HG02938 (cell line): ENCODE data around the gene SORBS2.

Experiments used
- ATAC-seq: cut with Tn5 transposase; IDR thresholded peaks from one replicate; pipeline ENCODE4 v1.9.1; 2021; ENCODE audit warnings: mild to moderate bottlenecking, moderate library complexity; ENCODE audit not compliant: unreplicated experiment

SORBS2 gene

DNA sequence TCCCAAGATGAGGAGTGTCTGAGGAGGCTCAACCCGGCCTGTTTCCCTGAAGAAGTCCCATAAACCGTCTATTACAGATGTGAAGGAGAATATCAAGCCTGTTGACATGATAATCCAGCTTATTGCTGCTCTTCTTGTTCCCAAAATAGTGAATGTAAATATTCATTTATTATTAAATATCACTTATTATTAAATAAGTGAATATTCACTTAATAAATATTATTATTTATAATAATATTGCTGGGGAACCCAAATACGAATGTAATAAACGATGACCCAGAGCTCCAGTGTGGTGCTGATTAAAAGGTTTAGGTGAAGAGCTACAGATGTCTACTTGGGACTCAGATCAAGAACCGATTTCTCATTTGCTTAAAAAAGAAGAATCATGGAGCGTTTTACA, 23.8 kb upstream of the SORBS2 start:
- no peak for ATAC-seq

- ATAC-seq = no peak
These were observed 23.3 kb upstream of the SORBS2 start for GRCh38 chr4:185835336-185835735.

DNA sequence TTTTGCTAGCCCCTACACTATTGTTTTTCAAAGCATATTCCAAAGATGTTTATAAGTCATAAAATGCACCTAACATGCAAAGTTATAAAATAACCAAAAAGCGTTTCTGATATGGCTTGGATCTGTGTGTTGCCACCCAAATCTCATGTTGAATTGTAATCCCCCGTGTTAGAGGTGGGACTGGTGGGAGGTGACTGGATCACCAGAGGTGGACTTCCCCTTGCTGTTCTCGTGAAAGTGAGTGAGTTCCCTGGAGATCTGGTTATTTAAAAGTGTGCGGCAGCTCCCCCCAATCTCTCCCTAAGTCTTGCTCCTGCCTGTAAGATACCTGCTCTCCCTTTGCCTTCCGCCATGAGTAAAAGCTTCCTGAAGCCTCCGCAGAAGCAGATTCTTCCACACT, 22.8 kb upstream of the SORBS2 start:
- ATAC-seq = no peak

DNA sequence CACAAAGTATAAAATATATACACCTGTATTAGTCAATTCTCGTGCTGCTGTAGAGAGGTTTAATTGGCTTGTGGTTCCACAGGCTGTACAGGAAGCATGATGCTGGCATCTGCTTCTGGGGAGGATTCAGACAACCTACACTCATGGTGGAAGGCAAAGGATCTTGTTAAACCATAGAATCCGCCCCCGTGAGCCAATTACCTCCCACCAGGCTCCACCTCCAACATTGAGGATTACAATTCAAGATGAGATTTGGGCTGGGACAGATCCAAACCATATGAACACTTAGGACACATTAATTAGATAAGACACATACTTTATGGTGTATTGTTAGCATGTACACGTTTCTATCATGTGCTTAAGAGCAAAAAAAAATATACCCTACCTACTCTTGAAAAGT, 22.1 kb upstream of the SORBS2 start:
- no peak for ATAC-seq

DNA sequence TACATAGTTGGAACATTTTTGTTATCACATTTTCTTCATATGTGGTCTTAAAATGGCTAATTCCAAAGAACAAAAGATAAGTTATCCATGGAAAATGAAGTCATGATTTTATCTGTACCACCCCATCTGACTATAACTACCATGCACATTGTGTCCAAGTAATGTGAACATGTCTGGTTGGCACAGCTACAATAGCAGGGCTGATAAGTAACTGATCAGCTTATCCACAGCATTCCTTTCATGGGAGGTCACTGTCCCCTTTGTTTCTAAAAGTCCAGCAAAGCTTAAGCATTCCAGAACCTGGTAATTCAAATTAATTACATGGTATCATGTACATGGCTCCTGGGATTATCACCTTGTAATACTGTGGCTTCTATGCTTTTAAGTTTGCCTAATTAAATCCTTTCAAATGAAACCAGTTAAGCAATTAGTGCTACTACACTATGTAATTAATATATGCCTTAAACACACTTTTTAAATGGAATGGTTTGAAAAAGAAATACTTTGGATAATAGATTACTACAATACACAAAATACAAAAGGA, 21.1 kb upstream of the SORBS2 start:
- no peak for ATAC-seq

- ATAC-seq = no peak
These were observed 19.3 kb upstream of the SORBS2 start for GRCh38 chr4:185831125-185831815.

DNA sequence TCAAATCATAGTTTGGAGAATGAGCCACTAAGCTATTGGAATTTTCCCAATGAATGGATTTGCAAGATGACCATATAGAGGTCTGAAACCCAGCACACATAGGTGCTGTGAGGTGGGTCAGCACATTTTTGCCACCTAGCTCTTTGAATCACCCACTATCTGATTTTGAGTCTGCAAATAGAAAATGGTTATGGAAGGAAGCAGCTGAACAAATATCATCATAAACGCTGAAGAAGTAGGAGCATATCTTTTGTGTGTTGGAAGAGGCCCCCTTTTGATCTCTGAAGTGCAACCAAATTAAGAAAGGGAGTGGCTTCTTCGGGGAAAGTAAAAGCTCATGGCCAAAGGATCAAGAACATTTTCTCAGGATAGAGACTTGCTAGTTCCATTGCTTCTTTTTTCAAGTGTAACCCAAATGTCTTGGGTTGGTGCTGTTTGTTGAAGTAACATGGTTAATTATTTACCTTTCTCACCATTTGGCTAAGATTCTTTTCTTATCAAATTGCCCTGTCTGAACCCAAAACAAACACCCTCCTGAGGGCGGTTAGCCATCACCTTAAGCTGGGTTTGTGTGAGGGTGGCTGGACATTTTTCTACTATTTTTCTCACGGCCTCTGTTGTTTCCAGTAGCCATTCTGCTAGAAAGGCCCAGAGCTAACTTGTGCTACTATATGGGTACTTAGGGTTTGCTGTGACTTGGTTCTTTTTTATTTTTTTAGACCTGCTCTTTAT, 18.4 kb upstream of the SORBS2 start:
- ATAC-seq = no peak

DNA sequence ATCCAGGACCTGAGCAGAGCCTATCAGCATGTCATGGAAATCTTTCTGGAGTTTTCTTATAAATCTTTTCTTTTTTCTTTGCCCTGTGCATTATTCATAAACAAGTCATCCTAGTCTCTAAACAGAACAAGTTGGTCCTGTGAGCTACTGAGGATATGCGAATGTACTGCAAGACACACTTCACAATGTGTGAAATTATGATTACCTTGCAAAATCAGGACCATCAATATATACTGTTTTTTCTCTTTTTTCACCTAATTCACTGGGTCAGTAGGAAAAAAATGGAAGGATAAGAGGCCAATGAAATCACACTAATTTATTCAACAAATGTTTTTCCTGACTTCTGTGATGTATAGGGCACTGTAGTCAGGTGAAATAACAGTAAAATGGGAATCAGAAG, 14.4 kb upstream of the SORBS2 start:
- ATAC-seq = no peak

GRCh38 chr4:185825737-185826136, 13.7 kb upstream of the SORBS2 start:
- no peak for ATAC-seq

- no peak for ATAC-seq
These were observed 10.8 kb upstream of the SORBS2 start for GRCh38 chr4:185822791-185823190.

GRCh38 chr4:185821029-185821419, 9.0 kb upstream of the SORBS2 start:
- no peak for ATAC-seq

DNA sequence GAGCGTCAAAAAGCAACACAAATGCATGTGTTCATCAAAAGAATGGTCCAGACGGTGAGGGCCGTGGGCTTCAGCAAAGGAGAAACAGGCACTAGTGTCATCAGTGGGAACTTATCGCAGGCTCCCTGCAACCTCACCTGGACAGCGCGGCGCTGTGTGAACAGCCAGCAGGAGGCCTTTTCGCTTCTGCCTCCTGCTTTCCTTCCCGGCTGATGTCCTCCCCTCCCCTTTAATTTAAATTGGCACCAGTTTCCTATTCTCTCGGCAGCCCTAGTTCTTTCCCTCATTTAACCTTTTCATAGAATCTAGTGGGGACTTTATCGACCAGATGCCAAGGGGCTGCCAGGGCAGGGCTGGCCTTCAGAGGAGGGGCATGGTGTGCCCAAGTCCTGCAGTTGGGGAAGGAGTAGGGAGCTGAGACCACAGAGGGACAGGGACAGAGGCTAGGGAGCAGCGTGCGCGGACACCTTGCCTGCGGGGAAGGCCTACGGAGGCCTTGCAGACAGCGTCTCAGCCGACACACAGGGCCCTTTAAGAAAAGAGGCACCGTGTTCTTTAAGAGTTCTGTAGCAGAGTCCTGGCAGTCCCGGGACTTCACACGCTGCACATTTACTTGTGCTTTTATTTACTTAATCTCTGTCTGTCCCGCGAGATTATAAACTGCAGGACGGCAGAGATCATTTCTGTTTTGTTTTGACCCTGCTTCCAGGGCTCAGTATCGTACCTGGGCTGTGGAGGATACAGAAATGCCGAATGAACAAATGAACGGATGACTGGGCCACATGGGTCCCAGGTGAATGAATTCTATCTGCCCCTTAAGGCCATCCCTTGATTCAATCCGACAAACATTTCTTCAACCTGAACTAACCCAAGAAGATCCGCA, 8.4 kb upstream of the SORBS2 start:
- no peak for ATAC-seq

- ATAC-seq = no peak
These were observed 7.2 kb upstream of the SORBS2 start for GRCh38 chr4:185819144-185819543.

DNA sequence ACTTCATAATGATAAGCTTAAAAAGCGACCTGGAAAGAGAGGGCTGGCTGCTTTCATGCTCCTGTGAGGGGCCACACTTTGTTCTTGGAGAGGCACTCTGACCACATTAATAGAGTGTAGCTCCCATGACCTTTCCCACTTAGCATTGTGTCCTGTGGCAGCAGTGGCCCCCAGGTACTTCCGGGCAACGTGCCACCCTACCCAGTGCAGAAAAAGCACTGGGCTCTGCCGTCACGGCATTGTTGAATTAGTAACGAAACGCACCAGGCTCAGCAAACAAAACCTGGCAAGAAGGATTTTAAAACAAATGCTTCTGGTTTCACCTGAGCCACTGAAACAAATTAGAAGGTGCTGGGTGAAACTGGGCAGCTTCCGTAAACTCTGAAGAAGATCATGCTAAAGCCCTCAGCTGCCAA, 5.4 kb upstream of the SORBS2 start:
- ATAC-seq = no peak

- no peak for ATAC-seq
These were observed 1.1 kb upstream of the SORBS2 start for GRCh38 chr4:185813133-185813532.

DNA sequence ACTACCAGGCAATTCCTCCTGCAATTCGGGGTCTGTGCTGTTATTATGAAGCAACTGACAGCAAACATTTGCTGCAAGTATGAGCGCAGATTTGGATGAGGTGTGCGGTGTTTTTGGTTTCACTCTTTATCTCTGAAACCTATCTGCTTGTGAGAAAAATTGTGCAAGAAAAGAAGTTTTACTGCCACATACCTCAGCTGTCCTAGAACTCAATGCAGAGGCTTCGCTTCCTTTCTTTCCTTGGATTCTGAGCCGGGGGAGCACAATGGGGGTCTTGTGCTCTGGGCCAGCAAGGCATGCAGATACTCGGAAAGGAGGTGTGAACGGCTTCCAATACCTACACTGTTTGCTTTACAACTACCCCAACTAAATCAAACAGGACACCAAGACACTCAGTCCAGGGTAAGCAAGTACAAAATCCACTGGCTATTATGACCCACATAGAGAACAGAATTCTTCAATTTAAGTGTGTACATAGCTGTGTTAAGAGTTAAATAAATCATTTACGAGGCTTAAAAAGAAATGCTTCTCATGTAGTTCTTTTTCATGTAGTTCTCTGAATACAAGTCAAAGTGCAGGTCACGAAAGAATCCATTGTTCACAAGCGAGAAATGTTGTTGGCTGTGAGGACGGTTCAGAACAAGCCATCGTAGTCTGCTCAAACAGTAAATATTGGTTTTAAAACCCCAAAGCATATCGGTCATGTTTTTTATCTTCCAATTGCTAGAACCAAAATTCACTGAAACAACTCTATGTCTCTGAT, 1.1 kb downstream of the SORBS2 start:
- no peak for ATAC-seq

DNA sequence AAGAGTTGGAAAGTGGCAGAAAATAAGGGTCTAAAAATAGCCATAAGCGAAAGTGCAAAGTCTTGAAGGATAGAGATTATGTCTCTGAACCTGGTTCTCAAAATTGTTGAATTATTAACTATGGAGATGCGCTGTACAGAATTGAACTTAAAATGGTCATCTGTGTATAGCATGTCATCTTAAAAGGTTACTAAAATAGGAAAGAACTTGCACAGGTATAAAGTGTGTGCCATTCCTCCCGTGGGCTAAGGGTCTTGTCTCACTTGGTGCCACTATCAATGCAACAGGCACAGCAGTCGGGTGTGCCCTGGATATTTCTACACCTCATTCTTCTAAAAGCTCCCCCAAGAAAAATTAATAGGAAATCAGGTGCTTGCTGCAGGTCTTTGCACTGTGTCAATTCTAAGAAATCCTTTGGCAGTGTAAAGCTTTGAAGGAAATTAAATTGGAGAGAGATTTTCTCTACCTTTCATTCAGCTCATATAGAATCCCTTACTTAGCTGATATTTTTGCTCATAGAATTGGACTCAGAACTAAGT, 2.4 kb downstream of the SORBS2 start:
- ATAC-seq = no peak

DNA sequence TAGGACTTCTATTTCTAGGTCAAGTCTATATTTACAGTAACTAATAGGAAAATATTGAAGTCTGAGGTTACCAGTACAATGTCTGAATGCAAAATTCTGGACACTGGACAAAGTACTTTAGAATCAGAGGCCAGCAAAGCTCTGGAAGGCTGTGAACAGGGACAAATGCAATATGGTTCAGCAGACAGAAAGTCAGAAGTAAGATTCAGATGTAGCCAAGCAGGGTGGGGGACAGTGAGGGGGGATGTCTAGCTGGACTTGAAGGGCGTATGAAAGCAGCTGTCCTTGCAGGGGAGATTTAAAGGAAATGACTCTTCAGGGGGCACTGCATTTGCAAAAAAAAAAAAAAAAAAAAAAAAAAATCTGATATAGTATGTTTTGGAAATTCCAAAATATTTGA, 2.9 kb downstream of the SORBS2 start:
- ATAC-seq = no peak

DNA sequence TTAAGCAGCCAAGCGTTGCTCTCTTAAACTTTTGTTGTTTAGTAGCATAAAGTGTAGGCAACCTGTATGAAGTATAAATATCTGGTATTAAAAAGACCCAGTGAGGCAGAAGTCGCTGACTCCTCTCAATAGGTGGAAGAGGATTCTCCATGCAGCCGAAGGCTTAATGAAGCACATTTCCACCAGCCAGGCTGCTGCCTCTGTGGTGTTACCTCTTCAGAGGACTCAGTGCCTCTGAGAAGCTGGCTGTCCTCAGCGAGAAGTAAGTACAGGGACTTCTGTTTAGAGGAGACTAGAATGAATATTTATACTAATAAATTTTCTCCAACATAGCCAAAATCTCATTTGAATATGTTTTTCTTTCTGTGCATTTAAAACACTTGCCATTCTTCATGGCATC, 6.0 kb downstream of the SORBS2 start:
- no peak for ATAC-seq

DNA sequence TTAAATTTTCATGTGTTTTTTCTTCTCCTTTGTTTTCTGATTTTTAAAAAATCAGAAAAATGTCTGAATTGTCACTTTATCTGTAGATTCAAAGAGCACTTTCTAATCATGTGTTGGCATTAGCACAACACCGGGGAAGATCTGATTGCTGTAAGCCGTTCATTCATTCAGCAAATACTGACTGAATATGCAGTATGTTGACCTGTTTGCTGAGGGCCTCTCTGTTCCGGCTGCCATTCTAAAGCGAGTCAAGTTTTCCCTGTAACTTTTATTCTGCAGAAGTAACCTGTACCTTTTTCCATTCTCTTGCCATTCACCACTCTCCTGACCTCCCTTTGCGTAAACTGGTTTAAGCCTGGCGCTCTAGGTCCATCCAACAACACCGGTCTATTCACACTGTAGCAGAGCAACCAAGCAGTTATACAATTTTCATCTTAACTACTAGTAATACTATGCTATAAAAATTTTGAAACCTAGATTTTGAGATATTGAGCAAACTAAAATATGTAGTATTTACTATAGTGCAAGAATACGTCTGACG, 6.7 kb downstream of the SORBS2 start:
- ATAC-seq = no peak
